HG02588 (cell line): ENCODE measurements around the gene KRT73.

Experiments used
- ATAC-seq: cut with Tn5 transposase; IDR thresholded peaks from one replicate; pipeline ENCODE4 v1.9.1; 2021; ENCODE audit warnings: mild to moderate bottlenecking, moderate library complexity; ENCODE audit not compliant: unreplicated experiment

The KRT73 gene

GRCh38 chr12:52618216-52618615 lies at the start of gene KRT73:
TSS of gene KRT73 (minus strand) at chr12:52618559. CDS start at chr12:52618524, 35 bp downstream.
- ATAC-seq, result no peak

GRCh38 chr12:52667931-52668330 lies 49.6 kb upstream of the KRT73 start:
- no peak for ATAC-seq

GRCh38 chr12:52667509-52667908 lies 49.1 kb upstream of the KRT73 start:
- no peak for ATAC-seq

- no peak for ATAC-seq
These were observed 48.1 kb upstream of the KRT73 start for GRCh38 chr12:52666471-52666870.

GRCh38 chr12:52663420-52663819 lies 45.1 kb upstream of the KRT73 start:
- ATAC-seq, result no peak

GRCh38 chr12:52662918-52663229 lies 44.5 kb upstream of the KRT73 start:
- ATAC-seq, result no peak

- ATAC-seq, result no peak
These were observed 43.9 kb upstream of the KRT73 start for GRCh38 chr12:52662093-52662917.

- no peak for ATAC-seq
These were observed 43.3 kb upstream of the KRT73 start for GRCh38 chr12:52661668-52662067.

GRCh38 chr12:52660934-52661499 lies 42.7 kb upstream of the KRT73 start:
- no peak for ATAC-seq

GRCh38 chr12:52659951-52660350 lies 41.6 kb upstream of the KRT73 start:
- ATAC-seq, result no peak

GRCh38 chr12:52659395-52659794 lies 41.0 kb upstream of the KRT73 start:
- ATAC-seq, result no peak

GRCh38 chr12:52658196-52658595 lies 39.8 kb upstream of the KRT73 start:
- ATAC-seq, result no peak

- ATAC-seq, result no peak
These were observed 39.0 kb upstream of the KRT73 start for GRCh38 chr12:52657250-52657902.

- ATAC-seq, result no peak
These were observed 38.3 kb upstream of the KRT73 start for GRCh38 chr12:52656616-52657015.

- no peak for ATAC-seq
These were observed 37.4 kb upstream of the KRT73 start for GRCh38 chr12:52655720-52656124.

GRCh38 chr12:52655251-52655650 lies 36.9 kb upstream of the KRT73 start:
- no peak for ATAC-seq

GRCh38 chr12:52651726-52652261 lies 33.4 kb upstream of the KRT73 start, which contains the start of gene KRT2:
TSS of gene KRT2 (minus strand) at chr12:52652211. CDS start at chr12:52652142, 69 bp downstream.
- no peak for ATAC-seq

- ATAC-seq, result no peak
These were observed 32.2 kb upstream of the KRT73 start for GRCh38 chr12:52650520-52651081.

GRCh38 chr12:52649066-52649465 lies 30.7 kb upstream of the KRT73 start:
- ATAC-seq, result no peak

GRCh38 chr12:52648012-52648550 lies 29.7 kb upstream of the KRT73 start:
- ATAC-seq, result no peak

- no peak for ATAC-seq
These were observed 29.2 kb upstream of the KRT73 start for GRCh38 chr12:52647601-52648000.
